Right lobe of liver (tissue), 4 donors: ENCODE results near the gene GRM7.

ENCODE experiments used
- CTCF ChIP-seq, 4 donors: fragments of 200-600 bp in 3 of 4; fragments of 450-650 bp in 1 of 4; IDR thresholded peaks; one replicate each; pipeline versions ENCODE4 v1.5.1 to v1.8.0; 2016 to 2022; ENCODE audit warnings: antibody characterized with exemption in 4 of 4, mild to moderate bottlenecking in 2 of 4
- POLR2A ChIP-seq: fragments of 450-650 bp; IDR thresholded peaks from one replicate; pipeline ENCODE4 v1.6.1; 2017; ENCODE audit warnings: antibody characterized with exemption, mild to moderate bottlenecking
- donor health status: DM: no; HTN: no; CAD: no.
- donor health status: DM: no; HTN: no; CAD: no.
- donor health status: DM: no; HTN: yes; CAD: no.

GRCh38 chr3:6915898-6916297 lies 55.0 kb downstream of the GRM7 start:
- TF ChIP-seq POLR2A (no peak), CTCF (IDR thresholded peaks at IDR 0.05) (no peak)
